ENCODE results near the gene ZFAND5. TPM values are rescaled to one million over a fixed set of nuclear protein-coding genes. Genes with fewer than 3 reads are reported as not detected.

ZFAND5 gene
- polyA plus RNA-seq, 1 donor from 2014 or later: 338 TPM

GRCh38 chr9:72386186-72386585, 21.2 kb upstream of the ZFAND5 start:
- Histone ChIP-seq H4K20me1 (ENCODE audit: insufficient read depth) (no peaks in the 10 kb centered on the region), H3K27ac (ENCODE audit: low read length) (no peak overlapping the region)

DNA sequence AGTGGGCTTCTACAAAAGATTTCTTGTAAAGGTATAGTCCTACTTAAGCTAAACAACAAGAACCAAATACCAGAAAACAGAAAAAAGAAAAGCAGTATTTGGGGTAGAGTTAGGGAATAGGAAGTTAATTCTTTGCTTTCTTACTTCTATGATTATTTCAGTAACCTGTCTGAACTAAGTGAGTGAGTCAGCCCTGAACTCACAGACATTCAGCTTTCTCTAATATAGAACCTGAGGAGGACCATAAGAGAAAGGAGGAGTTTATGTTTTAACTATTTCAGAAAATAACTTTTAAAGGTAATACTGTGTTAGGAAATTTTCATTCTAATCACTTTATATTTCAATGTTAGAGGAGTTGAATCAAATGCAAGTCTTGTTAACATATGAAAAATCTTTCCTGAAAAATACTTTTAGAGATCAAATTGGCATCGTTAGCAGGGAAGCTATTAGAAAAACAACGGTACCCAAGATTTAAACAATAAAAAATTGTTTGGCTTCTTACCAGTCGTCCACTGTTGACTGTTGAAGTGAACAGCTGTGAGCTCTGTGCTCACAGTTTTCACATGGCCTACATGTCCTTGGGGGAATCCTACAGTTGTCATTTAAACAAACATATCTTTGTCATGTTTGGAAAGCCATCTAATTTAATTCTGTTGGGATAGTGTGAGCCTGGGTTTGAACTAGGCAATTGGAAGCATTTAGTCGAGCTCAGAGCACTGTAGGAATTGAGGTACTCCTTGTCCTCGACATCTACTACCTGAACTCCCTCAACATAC, 19.9 kb upstream of the ZFAND5 start:
- H2AFZ ChIP-seq (ENCODE audit: low read depth, low read length): no peak overlapping the region
- H4K20me1 ChIP-seq (ENCODE audit: insufficient read depth): no peaks in the 10 kb centered on the region
- H3K4me2 ChIP-seq (ENCODE audit: low read length): no peak overlapping the region

More at GRCh38 chr9:72386186-72386585, 21.2 kb upstream of the ZFAND5 start:
- no peaks in the 10 kb centered on the region for H3F3A ChIP-seq (ENCODE audit: insufficient read depth, low read length, poor library complexity, severe bottlenecking)
- H3K9ac ChIP-seq (ENCODE audit: low read length): no peak overlapping the region
- no peaks in the 10 kb centered on the region for H3K79me2 ChIP-seq (replicated peaks; ENCODE audit: insufficient read depth, low read length)
- H3K27me3 ChIP-seq (ENCODE audit: insufficient read depth, low read depth, low read length): no peaks in the 10 kb centered on the region
- no peak overlapping the region for H3K4me2 ChIP-seq (ENCODE audit: low read length)
- no peaks in the 10 kb centered on the region for H3K9me2 ChIP-seq (ENCODE audit: insufficient read depth, low read length)
- H3K36me3 ChIP-seq (ENCODE audit: insufficient read depth, low read length): no peaks in the 10 kb centered on the region
- no peak overlapping the region for H2AFZ ChIP-seq (ENCODE audit: low read depth, low read length)
- H3K4me3 ChIP-seq (ENCODE audit: low read length): no peak overlapping the region
- no peaks in the 10 kb centered on the region for H3K9me3 ChIP-seq (ENCODE audit: low read length)
- TF ChIP-seq POLR2AphosphoS5 (IDR thresholded peaks at IDR 0.05) (no peak), TAF1 (IDR thresholded peaks at IDR 0.05; ENCODE audit: low read depth) (no peak), EP300 (conservative IDR thresholded peaks at IDR 0.05; ENCODE audit: poor library complexity, severe bottlenecking) (no peak), SMC3 (conservative IDR thresholded peaks at IDR 0.05; ENCODE audit: poor library complexity) (no peak), RAD21 (conservative IDR thresholded peaks at IDR 0.05) (no peak), MXI1 (conservative IDR thresholded peaks at IDR 0.05; ENCODE audit: poor library complexity, severe bottlenecking) (no peak), REST (IDR thresholded peaks at IDR 0.05; ENCODE audit: borderline replicate concordance) (no peak), EZH2 (IDR thresholded peaks at IDR 0.05; ENCODE audit: borderline replicate concordance, insufficient read depth, low read length, poor library complexity, severe bottlenecking) (no peak)
- TF ChIP-seq, protein P1, sequence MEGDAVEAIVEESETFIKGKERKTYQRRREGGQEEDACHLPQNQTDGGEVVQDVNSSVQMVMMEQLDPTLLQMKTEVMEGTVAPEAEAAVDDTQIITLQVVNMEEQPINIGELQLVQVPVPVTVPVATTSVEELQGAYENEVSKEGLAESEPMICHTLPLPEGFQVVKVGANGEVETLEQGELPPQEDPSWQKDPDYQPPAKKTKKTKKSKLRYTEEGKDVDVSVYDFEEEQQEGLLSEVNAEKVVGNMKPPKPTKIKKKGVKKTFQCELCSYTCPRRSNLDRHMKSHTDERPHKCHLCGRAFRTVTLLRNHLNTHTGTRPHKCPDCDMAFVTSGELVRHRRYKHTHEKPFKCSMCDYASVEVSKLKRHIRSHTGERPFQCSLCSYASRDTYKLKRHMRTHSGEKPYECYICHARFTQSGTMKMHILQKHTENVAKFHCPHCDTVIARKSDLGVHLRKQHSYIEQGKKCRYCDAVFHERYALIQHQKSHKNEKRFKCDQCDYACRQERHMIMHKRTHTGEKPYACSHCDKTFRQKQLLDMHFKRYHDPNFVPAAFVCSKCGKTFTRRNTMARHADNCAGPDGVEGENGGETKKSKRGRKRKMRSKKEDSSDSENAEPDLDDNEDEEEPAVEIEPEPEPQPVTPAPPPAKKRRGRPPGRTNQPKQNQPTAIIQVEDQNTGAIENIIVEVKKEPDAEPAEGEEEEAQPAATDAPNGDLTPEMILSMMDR (IDR thresholded peaks at IDR 0.05; ENCODE audit: poor library complexity, severe bottlenecking): no peak

More for the DNA sequence above, 19.9 kb upstream of the ZFAND5 start:
- TF ChIP-seq EZH2 (IDR thresholded peaks at IDR 0.05; ENCODE audit: borderline replicate concordance, insufficient read depth, low read length, poor library complexity, severe bottlenecking) (no peak), TAF1 (IDR thresholded peaks at IDR 0.05; ENCODE audit: low read depth) (no peak), REST (IDR thresholded peaks at IDR 0.05; ENCODE audit: borderline replicate concordance) (no peak), MXI1 (conservative IDR thresholded peaks at IDR 0.05; ENCODE audit: poor library complexity, severe bottlenecking) (no peak)
- TF ChIP-seq, protein P1 (IDR thresholded peaks at IDR 0.05; ENCODE audit: poor library complexity, severe bottlenecking): no peak
- Histone ChIP-seq H3K27me3 (ENCODE audit: insufficient read depth, low read depth, low read length) (no peaks in the 10 kb centered on the region), H3K9me3 (ENCODE audit: low read length) (no peaks in the 10 kb centered on the region), H3K9me2 (ENCODE audit: insufficient read depth, low read length) (no peaks in the 10 kb centered on the region), H3K9ac (ENCODE audit: low read length) (no peak overlapping the region), H3K79me2 (replicated peaks; ENCODE audit: insufficient read depth, low read length) (no peaks in the 10 kb centered on the region), H3K36me3 (ENCODE audit: insufficient read depth, low read length) (no peaks in the 10 kb centered on the region), H3K4me3 (ENCODE audit: low read length) (no peak overlapping the region), H3F3A (ENCODE audit: insufficient read depth, low read length, poor library complexity, severe bottlenecking) (no peaks in the 10 kb centered on the region), H3K27ac (ENCODE audit: low read length) (no peak overlapping the region)

All from neural cell (in vitro differentiated cells).